Measurements from ENCODE around the gene AKAP11. TPM values are rescaled to one million over a fixed set of nuclear protein-coding genes. Genes with fewer than 3 reads are reported as not detected.

AKAP11 gene
- total and polyA plus RNA-seq, 9 of the 15 experiments (the other 6 are each of a cell fraction or from before 2014, with no cell fraction given) = 2.2 to 31.3 (median 10.9) TPM

- TF ChIP-seq HINFP (tag; conservative IDR thresholded peaks at IDR 0.05; ENCODE audit: low read depth) (no peak), NCOA1 (IDR thresholded peaks at IDR 0.05; ENCODE audit: low read depth) (no peak)
Measured at GRCh38 chr13:42327725-42328124, 55.8 kb downstream of the AKAP11 start (continued).

- CTCF ChIA-PET (ENCODE audit: low intra/inter-chr PET ratio) = no interaction called here
- H3K4me2 ChIP-seq (ENCODE audit: insufficient read depth, low read length) = no peak overlapping the region
Measured at GRCh38 chr13:42328672-42329071, 56.7 kb downstream of the AKAP11 start.

GRCh38 chr13:42329239-42329638 is 57.3 kb downstream of the AKAP11 start:
- BruUV-seq (replicated peaks) = no TSS peak
- ATAC-seq (no peak), DNase-seq (ENCODE audit: extremely low read depth in 1 of 4, low spot score in 3 of 4) (no peak), FAIRE-seq (no peak)
- in situ Hi-C loops (cut with MboI) = no loop called here
- no peaks in the 10 kb centered on the region for H3K9me1 ChIP-seq (ENCODE audit: control insufficient read depth, insufficient read depth, low read length)
- H3K9me3 ChIP-seq (replicated peaks; ENCODE audit: control insufficient read depth, insufficient read depth, low read depth, low read length) = no peaks in the 10 kb centered on the region
- no peaks in the 10 kb centered on the region; a peak in 1 of 5 replicates for H3K4me1 ChIP-seq (replicated peaks in 1 of 2; ENCODE audit: control insufficient read depth in 2 of 2, insufficient read depth in 2 of 2, low read length in 2 of 2)
- H3K9ac ChIP-seq (ENCODE audit: insufficient read depth in 1 of 2, low read depth in 2 of 2, low read length in 2 of 2) = no peak overlapping the region
- H3K36me3 ChIP-seq (ENCODE audit: control insufficient read depth, insufficient read depth, low read length) = no peaks in the 10 kb centered on the region
- H4K20me1 ChIP-seq (replicated peaks; ENCODE audit: control insufficient read depth, insufficient read depth, low read length) = no peaks in the 10 kb centered on the region
- TF ChIP-seq NCOA1 (IDR thresholded peaks at IDR 0.05; ENCODE audit: low read depth) (no peak), ATF6 (CRISPR knock-in tag; IDR thresholded peaks at IDR 0.05) (no peak), MYBL2 (IDR thresholded peaks at IDR 0.05; ENCODE audit: low read depth) (no peak), MYBL2 (CRISPR knock-in tag; IDR thresholded peaks at IDR 0.05; ENCODE audit: borderline replicate concordance) (no peak), NR3C1 (CRISPR knock-in tag; IDR thresholded peaks at IDR 0.05) (no peak)
- H3K4me3 ChIP-seq = no peak overlapping the region
- H3K27ac ChIP-seq (ENCODE audit: extremely low read depth, low read depth, low read length) = no peak overlapping the region
- POLR2A ChIA-PET = no interaction called here
- intact Hi-C loops (cut with micrococcal nuclease) = no loop called here
- CTCF ChIA-PET (ENCODE audit: low intra/inter-chr PET ratio) = no interaction called here
- no peak overlapping the region for H3K4me2 ChIP-seq (ENCODE audit: insufficient read depth, low read length)
- no peaks in the 10 kb centered on the region for H3K79me2 ChIP-seq (ENCODE audit: control insufficient read depth, insufficient read depth, low read length)
- no peak overlapping the region for H2AFZ ChIP-seq (ENCODE audit: low read depth, low read length)
- peaks cover 0 to 6% of the 10 kb centered on the region in 2 experiments; a peak in 2 of 5 replicates for H3K27me3 ChIP-seq (ENCODE audit: control insufficient read depth in 2 of 2, insufficient read depth in 2 of 2, low read length in 2 of 2)

More at GRCh38 chr13:42328672-42329071, 56.7 kb downstream of the AKAP11 start:
- Histone ChIP-seq H3K79me2 (ENCODE audit: control insufficient read depth, insufficient read depth, low read length) (no peaks in the 10 kb centered on the region), H3K4me1 (replicated peaks in 1 of 2; ENCODE audit: control insufficient read depth in 2 of 2, insufficient read depth in 2 of 2, low read length in 2 of 2) (no peaks in the 10 kb centered on the region; a peak in 1 of 5 replicates), H3K9me1 (ENCODE audit: control insufficient read depth, insufficient read depth, low read length) (no peaks in the 10 kb centered on the region), H3K9me3 (replicated peaks; ENCODE audit: control insufficient read depth, insufficient read depth, low read depth, low read length) (no peaks in the 10 kb centered on the region), H3K4me3 (no peak overlapping the region), H3K27me3 (ENCODE audit: control insufficient read depth in 2 of 2, insufficient read depth in 2 of 2, low read length in 2 of 2) (peaks cover 0 to 3% of the 10 kb centered on the region in 2 experiments; a peak in 1 of 5 replicates), H3K9ac (ENCODE audit: insufficient read depth in 1 of 2, low read depth in 2 of 2, low read length in 2 of 2) (no peak overlapping the region), H2AFZ (ENCODE audit: low read depth, low read length) (no peak overlapping the region), H3K36me3 (ENCODE audit: control insufficient read depth, insufficient read depth, low read length) (no peaks in the 10 kb centered on the region), H3K27ac (ENCODE audit: extremely low read depth, low read depth, low read length) (no peak overlapping the region), H4K20me1 (replicated peaks; ENCODE audit: control insufficient read depth, insufficient read depth, low read length) (no peaks in the 10 kb centered on the region)
- in situ Hi-C loops (cut with MboI) = no loop called here
- no peak for TF ChIP-seq ESRRA (IDR thresholded peaks at IDR 0.05; ENCODE audit: borderline replicate concordance, low read depth)
- DNase-seq (ENCODE audit: extremely low read depth in 1 of 4, low spot score in 3 of 4) (no peak), FAIRE-seq (no peak), ATAC-seq (no peak)
- intact Hi-C loops (cut with micrococcal nuclease) = no loop called here
- no TSS peak for BruUV-seq (replicated peaks)
- POLR2A ChIA-PET = no interaction called here

Data from K562 (cell line).